HepG2 (cell line): ENCODE data around the gene NSFL1C. TPM values are rescaled to one million over a fixed set of nuclear protein-coding genes. Genes with fewer than 3 reads are reported as not detected.

Source experiments
- ATAC-seq: fragments of 200-7000 bp; cut with Tn5 transposase; 3 replicates; pipeline ENCODE4 v1.9.1; 2020; ENCODE audit warnings: mild to moderate bottlenecking, moderate library complexity
- BruUV-seq: library from RNA; stranded (reverse); fragments of 400-500 nt; replicated peaks from 2 replicates; lab custom pipeline; 2021; lab: Mats Ljungman, UMichigan
- CTCF ChIA-PET: fragments of 300-600 bp; formaldehyde crosslinking; extraction: SDS; loops from one replicate; lab custom pipeline; 2021; ENCODE audit warnings: low total read pairs, inconsistent platforms, low intra/inter-chr PET ratio; lab: Yijun Ruan, JAX
- POLR2A ChIA-PET: fragments of 350-600 bp; sonication (Branson Sonifier 250); formaldehyde crosslinking; loops from one replicate; lab custom pipeline; 2020; ENCODE audit warnings: antibody characterized with exemption, inconsistent platforms; lab: Yijun Ruan, JAX
- DNase-seq: peaks from one replicate; pipeline ENCODE4 v3.0.0-alpha.2; 2015; ENCODE audit warnings: low spot score
- FAIRE-seq: peaks from 3 replicates; lab custom pipeline; 2011; peaks lifted over from hg19 to GRCh38; lab: Jason Lieb, UNC
- H2AFZ ChIP-seq: one replicate; pipeline ENCODE4 v1.6.1; 2011; ENCODE audit warnings: low read length, inconsistent platforms
- H3K27ac ChIP-seq: fragments of 300-600 bp; 3 replicates; pipeline ENCODE4 v1.8.0; 2011; ENCODE audit warnings: mixed run types, mild to moderate bottlenecking, mixed read lengths, low read length, inconsistent platforms; ENCODE audit not compliant: insufficient read depth; ENCODE audit errors: extremely low read length
- H3K27me3 ChIP-seq, 2 experiments: fragments of 200-600 bp in 1 of 2; 2 replicates in 1 of 2; 3 replicates in 1 of 2; pipeline versions ENCODE4 v1.6.0 to v1.8.0; 2011; ENCODE audit warnings: low read length in 2 of 2, mild to moderate bottlenecking in 2 of 2, moderate library complexity in 2 of 2, inconsistent platforms in 1 of 2; ENCODE audit not compliant: insufficient read depth in 2 of 2, control insufficient read depth in 1 of 2
- H3K36me3 ChIP-seq, 2 experiments: fragments of 200-600 bp in 1 of 2; replicated peaks in 1 of 2; 2 replicates in 1 of 2; 3 replicates in 1 of 2; pipeline versions ENCODE4 v1.5.1 to v1.8.0; 2011; ENCODE audit warnings: low read length in 2 of 2, inconsistent platforms in 1 of 2; ENCODE audit not compliant: insufficient read depth in 2 of 2, control insufficient read depth in 1 of 2
- H3K4me1 ChIP-seq: 2 replicates; pipeline ENCODE4 v1.5.1; 2012; ENCODE audit warnings: low read length, inconsistent platforms; ENCODE audit not compliant: insufficient read depth
- H3K4me2 ChIP-seq: 2 replicates; pipeline ENCODE4 v1.6.0; 2011; ENCODE audit warnings: low read depth, low read length, inconsistent platforms
- H3K4me3 ChIP-seq, 3 experiments: fragments of 200-600 bp in 1 of 3; sonication (generic), shearing (Covaris generic) in 1 of 3; replicated peaks in 1 of 3; 2 replicates each; pipeline ENCODE4 v1.5.1; 2011 to 2016; ENCODE audit warnings: low read length in 3 of 3, inconsistent platforms in 2 of 3, low read depth in 2 of 3, mild to moderate bottlenecking in 2 of 3, control low read depth in 1 of 3, mixed read lengths in 1 of 3; ENCODE audit not compliant: insufficient read depth in 1 of 3
- H3K79me2 ChIP-seq: one replicate; pipeline ENCODE4 v1.6.1; 2011; ENCODE audit warnings: low read length, inconsistent platforms; ENCODE audit not compliant: insufficient read depth
- H3K9ac ChIP-seq: 2 replicates; pipeline ENCODE4 v1.6.0; 2011; ENCODE audit warnings: mild to moderate bottlenecking, low read depth, low read length, inconsistent platforms; ENCODE audit not compliant: insufficient read depth
- H3K9me3 ChIP-seq: 2 replicates; pipeline ENCODE4 v1.5.1; 2012; ENCODE audit warnings: mild to moderate bottlenecking, low read length
- H4K20me1 ChIP-seq: 2 replicates; pipeline ENCODE4 v1.6.0; 2011; ENCODE audit warnings: inconsistent platforms, mild to moderate bottlenecking, low read length, moderate library complexity; ENCODE audit not compliant: insufficient read depth
- MIER2 ChIP-seq: IDR thresholded peaks from 2 replicates; pipeline ENCODE4 v1.6.1; 2016; ENCODE audit warnings: missing biosample characterization, missing genetic modification reagents
- PHF5A ChIP-seq: IDR thresholded peaks from one replicate; pipeline ENCODE4 v1.6.1; 2018; ENCODE audit warnings: low read depth, missing genetic modification reagents; ENCODE audit not compliant: unreplicated experiment
- REST ChIP-seq, 2 experiments: IDR thresholded peaks; 2 replicates each; pipeline ENCODE4 v1.6.1; 2011 to 2012; ENCODE audit warnings: low read length in 2 of 2, borderline replicate concordance in 1 of 2, low read depth in 1 of 2, mild to moderate bottlenecking in 1 of 2, moderate library complexity in 1 of 2
- ZNF574 ChIP-seq: sonication (generic); formaldehyde crosslinking; IDR thresholded peaks from 2 replicates; pipeline ENCODE4 v1.4.0; 2020; ENCODE audit warnings: missing genetic modification reagents
- WGBS: methylation state at CpG from one replicate; pipeline ENCODE4 v1.1.6; 2017; ENCODE audit warnings: low lambda C conversion rate; 5-methylcytosine and 5-hydroxymethylcytosine counted together
- in situ Hi-C: cut with HindIII; loops from 2 replicates; pipeline ENCODE4 v1.10.0; 2017; ENCODE audit warnings: low pct_unique_long_range_greater_than_20kb; ENCODE audit not compliant: extremely low pct_ligation_motif_present
- intact Hi-C: fragments of 100-400 bp; cut with micrococcal nuclease; formaldehyde crosslinking; loops from one replicate; pipeline ENCODE4 v1.10.0; 2022; ENCODE audit not compliant: unreplicated experiment
- polyA plus RNA-seq, 8 experiments: library from polyadenylated mRNA; depleted of rRNA in 3 of 8; stranded (reverse) in 7 of 8; unstranded in 1 of 8; fragments of >200 nt; fragmentation: Illumina TruSeq in 4 of 8; extraction: Trizol in 4 of 8; gene quantifications; 2 replicates each; pipeline versions ENCODE4 v1.2.1 to v1.2.3, GENCODE V29; 2011 to 2016; ENCODE audit warnings: low read depth in 4 of 8, missing spikeins in 1 of 8, mixed read lengths in 1 of 8; ENCODE audit not compliant: insufficient read depth in 1 of 8
- total RNA-seq, 5 experiments: library from RNA; depleted of rRNA; stranded (reverse); fragments of >200 nt; fragmentation: Illumina TruSeq; extraction: Trizol; gene quantifications; 2 replicates each; pipeline ENCODE4 v1.2.3, GENCODE V29; 2016; ENCODE audit warnings: low read depth in 1 of 5

Gene NSFL1C
- total and polyA plus RNA-seq, 2 of the 13 experiments (the other 11 are each of a cell fraction or from before 2014, with no cell fraction given) = 22.9 to 62.7 TPM

GRCh38 chr20:1496930-1497329 lies 30.3 kb upstream of the NSFL1C start:
- ChIA-PET POLR2A (no interaction called here), CTCF (no interaction called here)
- Histone ChIP-seq H3K9ac (no peak overlapping the region), H3K4me2 (no peak overlapping the region), H3K79me2 (no peaks in the 10 kb centered on the region), H3K4me1 (peaks cover 9% of the 10 kb centered on the region; the same call in 1 of the 2 replicates), H3K4me3 (no peak overlapping the region), H3K36me3 (no peaks in the 10 kb centered on the region), H3K27me3 (peaks cover 0 to 9% of the 10 kb centered on the region in 2 experiments; a peak in 2 of 5 replicates), H3K27ac (no peak overlapping the region), H3K9me3 (no peaks in the 10 kb centered on the region), H4K20me1 (no peaks in the 10 kb centered on the region), H2AFZ (no peak overlapping the region)
- ATAC-seq (no peak), FAIRE-seq (no peak), DNase-seq (no peak)
- no TSS peak for BruUV-seq
- intact Hi-C loops (no loop called here), in situ Hi-C loops (no loop called here)
- no peak for TF ChIP-seq ZNF574 (CRISPR knock-in tag)
- TF ChIP-seq MIER2 (CRISPR knock-in tag) = peak; percentile 50; the same call in 1 of the 2 replicates
- peak in 1 of 2 experiments; percentile 82; a peak in 2 of 4 replicates for TF ChIP-seq REST (IDR thresholded peaks at IDR 0.05; ENCODE audit: borderline replicate concordance in 1 of 2, low read depth in 1 of 2, low read length in 2 of 2)
- no peak for TF ChIP-seq PHF5A
- 11% methylated on average over 3 of the region's 3 CpGs for WGBS
